ENCODE measurements around the gene CCT7. TPM values are rescaled to one million over a fixed set of nuclear protein-coding genes. Genes with fewer than 3 reads are reported as not detected.

CCT7 gene
- total RNA-seq, 2 experiments from 2014 or later = 362 to 449 TPM

- Mint-ChIP-seq H3K4me3 (peak within 1 kb of the TSS; percentile 88), H3K9me3 (ENCODE audit: low read depth) (no peaks in the 10 kb centered on the region), H3K36me3 (peaks cover 11% of the 10 kb centered on the region), H3K27ac (peak within 1 kb of the TSS; percentile 89), H3K27me3 (no peaks in the 10 kb centered on the region), H3K4me1 (peaks cover 34% of the 10 kb centered on the region)
- DNase-seq = peak; percentile 99
- peak; percentile 91 for ATAC-seq
- CTCF ChIA-PET = interaction anchor here (0.8 to 7.2 kb wide), 10 partner anchors 10 to 887 kb away, joined by 3 to 56 read pairs (median 4); partner anchors contain the start of genes EGR4, FBXO41 and SMYD5
These were observed 765 bp upstream of the CCT7 start, which contains the start of gene PRADC1 for GRCh38 chr2:73233154-73233931. TSS of gene PRADC1 (minus strand) at chr2:73233239. CDS start at chr2:73233160, 79 bp downstream.

GRCh38 chr2:73235315-73236028 is 1.4 kb downstream of the CCT7 start:
- CTCF ChIA-PET = interaction anchor here (0.9 to 7.2 kb wide), 5 partner anchors 10 to 58 kb away, joined by 3 to 56 read pairs (median 6); partner anchors contain the start of genes EGR4 and SMYD5
- Mint-ChIP-seq H3K27ac (peak overlapping the region; percentile 89), H3K36me3 (peaks cover 13% of the 10 kb centered on the region), H3K9me3 (ENCODE audit: low read depth) (no peaks in the 10 kb centered on the region), H3K4me1 (peaks cover 49% of the 10 kb centered on the region), H3K27me3 (no peaks in the 10 kb centered on the region), H3K4me3 (peak overlapping the region; percentile 88)
- no peak for DNase-seq
- ATAC-seq = no peak

- Mint-ChIP-seq H3K9me3 (ENCODE audit: low read depth) (no peaks in the 10 kb centered on the region), H3K27ac (peak overlapping the region; percentile 53), H3K36me3 (peaks cover 17% of the 10 kb centered on the region), H3K4me3 (no peak overlapping the region), H3K27me3 (no peaks in the 10 kb centered on the region), H3K4me1 (peaks cover 47% of the 10 kb centered on the region)
- CTCF ChIA-PET = interaction anchor here (5.4 to 7.2 kb wide), 2 partner anchors 25 to 54 kb away, joined by 54 to 56 read pairs; partner anchors contain the start of genes EGR4 and SMYD5
- ATAC-seq = no peak
- DNase-seq = no peak
These were observed 3.1 kb downstream of the CCT7 start for GRCh38 chr2:73237168-73237567.

GRCh38 chr2:73238149-73238548 is 4.0 kb downstream of the CCT7 start:
- H3K27ac Mint-ChIP-seq = no peak overlapping the region
- ATAC-seq (no peak), DNase-seq (no peak)
- H3K27me3 Mint-ChIP-seq = no peaks in the 10 kb centered on the region
- H3K4me1 Mint-ChIP-seq = peaks cover 49% of the 10 kb centered on the region
- CTCF ChIA-PET = interaction anchor here (1.0 to 7.2 kb wide), 5 partner anchors 26 to 52 kb away, joined by 3 to 54 read pairs (median 5); partner anchors contain the start of genes FBXO41 and SMYD5
- H3K36me3 Mint-ChIP-seq = peaks cover 22% of the 10 kb centered on the region
- H3K9me3 Mint-ChIP-seq (ENCODE audit: low read depth) = no peaks in the 10 kb centered on the region
- H3K4me3 Mint-ChIP-seq = no peak overlapping the region

GRCh38 chr2:73238976-73239375 is 4.9 kb downstream of the CCT7 start:
- H3K4me3 Mint-ChIP-seq = no peak overlapping the region
- no peaks in the 10 kb centered on the region for H3K27me3 Mint-ChIP-seq
- H3K27ac Mint-ChIP-seq = peak overlapping the region; percentile 36
- H3K36me3 Mint-ChIP-seq = peaks cover 26% of the 10 kb centered on the region
- peaks cover 54% of the 10 kb centered on the region for H3K4me1 Mint-ChIP-seq
- CTCF ChIA-PET = interaction anchor here (0.9 to 3.3 kb wide), 5 partner anchors 26 to 82 kb away, joined by 3 to 11 read pairs (median 4); partner anchors contain the start of gene FBXO41
- DNase-seq (no peak), ATAC-seq (no peak)
- H3K9me3 Mint-ChIP-seq (ENCODE audit: low read depth) = no peaks in the 10 kb centered on the region

DNA sequence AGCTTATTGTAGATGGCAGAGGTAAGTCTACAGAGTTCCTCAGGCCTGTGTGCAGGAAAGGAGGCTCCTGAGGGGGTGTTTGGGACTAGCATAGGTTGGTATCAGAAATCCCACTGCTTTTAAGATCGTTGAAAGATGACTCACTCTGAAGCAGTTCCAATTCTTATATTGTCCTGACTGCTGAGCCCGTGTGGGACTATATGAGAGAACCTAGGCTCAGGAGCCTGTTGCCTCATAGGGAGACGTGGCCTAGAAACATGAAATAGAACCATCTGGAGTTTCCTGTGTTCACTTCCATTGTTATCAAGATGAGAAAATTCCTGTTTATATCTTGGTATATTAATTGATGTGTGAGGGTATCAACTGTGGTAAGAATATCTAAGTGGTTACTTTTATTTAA is 5.7 kb downstream of the CCT7 start:
- H3K27ac Mint-ChIP-seq = no peak overlapping the region
- H3K36me3 Mint-ChIP-seq = peaks cover 29% of the 10 kb centered on the region
- H3K4me3 Mint-ChIP-seq = no peak overlapping the region
- H3K9me3 Mint-ChIP-seq (ENCODE audit: low read depth) = no peaks in the 10 kb centered on the region
- H3K4me1 Mint-ChIP-seq = peaks cover 61% of the 10 kb centered on the region
- CTCF ChIA-PET = interaction anchor here (1.5 to 3.3 kb wide), 3 partner anchors 45 to 63 kb away, joined by 4 to 11 read pairs (median 4); partner anchors contain the start of gene FBXO41
- DNase-seq (no peak), ATAC-seq (no peak)
- no peaks in the 10 kb centered on the region for H3K27me3 Mint-ChIP-seq

DNA sequence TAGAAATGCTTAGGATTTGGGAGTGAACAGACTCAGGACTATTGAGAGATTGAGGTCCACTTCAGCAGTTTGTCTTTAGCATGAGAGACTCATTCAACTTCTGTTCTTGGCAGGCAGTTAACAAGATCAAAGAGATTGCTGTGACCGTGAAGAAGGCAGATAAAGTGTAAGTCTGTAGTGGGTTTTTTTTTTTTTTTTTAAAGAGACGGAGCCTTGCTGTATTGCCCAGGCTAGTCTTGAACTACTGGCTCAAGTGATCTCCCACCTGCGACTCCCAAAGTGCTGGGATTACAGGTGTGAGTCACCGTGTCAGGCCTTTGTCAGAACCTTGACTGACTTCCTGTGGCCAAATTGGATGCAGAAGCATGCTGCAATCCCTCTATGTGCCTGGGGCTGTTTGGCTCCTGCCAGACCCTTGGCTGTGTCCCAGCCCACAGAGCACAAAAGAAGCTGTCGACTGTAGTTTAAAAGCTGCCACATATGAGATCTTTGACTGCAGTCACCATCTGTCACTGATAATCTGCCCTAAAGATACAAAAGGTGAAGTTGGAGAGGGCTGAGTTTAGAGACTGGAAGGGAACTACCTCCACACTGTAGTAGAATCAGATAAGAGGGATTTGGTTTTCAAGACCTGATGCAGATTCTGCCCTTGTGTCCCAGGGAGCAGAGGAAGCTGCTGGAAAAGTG is 9.9 kb downstream of the CCT7 start:
- CTCF ChIA-PET = interaction anchor here (0.7 to 2.1 kb wide), 3 partner anchors 9 to 31 kb away, joined by 3 to 6 read pairs (median 5); partner anchors contain the start of genes CCT7 and PRADC1
- no peak overlapping the region for H3K4me3 Mint-ChIP-seq
- peaks cover 50% of the 10 kb centered on the region for H3K36me3 Mint-ChIP-seq
- no peaks in the 10 kb centered on the region for H3K9me3 Mint-ChIP-seq (ENCODE audit: low read depth)
- H3K4me1 Mint-ChIP-seq = peaks cover 34% of the 10 kb centered on the region
- peak overlapping the region; percentile 66 for H3K27ac Mint-ChIP-seq
- DNase-seq (no peak), ATAC-seq (no peak)
- H3K27me3 Mint-ChIP-seq = no peaks in the 10 kb centered on the region

GRCh38 chr2:73244580-73244979 is 10.5 kb downstream of the CCT7 start:
- DNase-seq (no peak), ATAC-seq (peak; percentile 80)
- Mint-ChIP-seq H3K9me3 (ENCODE audit: low read depth) (no peaks in the 10 kb centered on the region), H3K27ac (peak overlapping the region; percentile 66), H3K36me3 (peaks cover 51% of the 10 kb centered on the region), H3K27me3 (no peaks in the 10 kb centered on the region), H3K4me1 (peaks cover 29% of the 10 kb centered on the region), H3K4me3 (no peak overlapping the region)
- CTCF ChIA-PET = interaction anchor here (0.6 to 2.1 kb wide), 6 partner anchors 9 to 46 kb away, joined by 3 to 6 read pairs (median 4); partner anchors contain the start of genes CCT7 and PRADC1

DNA sequence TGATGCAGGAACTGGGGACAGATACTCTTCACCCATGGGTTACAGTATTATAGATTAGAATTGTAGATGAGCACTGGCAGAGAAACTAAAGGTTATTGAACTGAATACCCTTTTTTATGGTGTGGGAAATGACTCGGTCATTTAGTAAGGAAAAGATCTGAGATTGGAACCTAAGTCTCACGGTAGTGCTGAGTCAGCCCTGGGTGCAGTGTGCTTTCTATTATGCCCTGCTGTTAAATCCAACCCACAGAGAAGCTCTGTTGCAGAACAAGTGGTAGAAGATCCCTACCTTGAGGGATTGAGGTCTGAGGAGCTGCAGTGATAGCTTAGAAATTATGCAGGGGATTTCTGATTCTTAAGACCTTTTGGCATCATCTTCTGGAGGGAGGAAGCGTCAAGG is 12.7 kb downstream of the CCT7 start:
- Mint-ChIP-seq H3K36me3 (peaks cover 62% of the 10 kb centered on the region), H3K27me3 (no peaks in the 10 kb centered on the region), H3K9me3 (ENCODE audit: low read depth) (no peaks in the 10 kb centered on the region), H3K4me1 (peaks cover 25% of the 10 kb centered on the region), H3K27ac (peak overlapping the region; percentile 12), H3K4me3 (no peak overlapping the region)
- DNase-seq = no peak
- ATAC-seq = no peak
- CTCF ChIA-PET = interaction anchor here (0.9 to 1.0 kb wide), 2 partner anchors 42 to 70 kb away, joined by 3 read pairs; no protein-coding TSS in a partner anchor

DNA sequence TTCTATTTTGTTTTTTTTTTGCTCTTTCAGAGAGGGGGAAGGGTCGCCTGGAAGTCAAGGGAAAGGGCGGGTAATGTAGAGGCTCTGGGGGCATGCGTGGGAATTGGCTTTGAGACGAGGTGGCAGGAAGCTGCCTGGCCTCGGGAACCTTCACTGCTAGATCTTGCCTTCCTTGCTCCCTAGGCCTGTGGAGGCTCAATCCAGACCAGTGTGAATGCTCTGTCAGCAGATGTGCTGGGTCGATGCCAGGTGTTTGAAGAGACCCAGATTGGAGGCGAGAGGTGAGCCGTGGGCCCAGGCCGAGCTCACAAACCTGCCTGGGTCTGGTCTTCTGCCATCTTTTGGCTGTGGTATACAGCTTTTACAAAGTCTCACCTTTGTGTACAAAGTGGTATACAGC is 15.5 kb downstream of the CCT7 start:
- no peak overlapping the region for H3K4me3 Mint-ChIP-seq
- no peak overlapping the region for H3K27ac Mint-ChIP-seq
- no peaks in the 10 kb centered on the region for H3K9me3 Mint-ChIP-seq (ENCODE audit: low read depth)
- H3K27me3 Mint-ChIP-seq = no peaks in the 10 kb centered on the region
- ATAC-seq (no peak), DNase-seq (no peak)
- H3K36me3 Mint-ChIP-seq = peaks cover 61% of the 10 kb centered on the region
- CTCF ChIA-PET = no interaction called here
- peaks cover 7% of the 10 kb centered on the region for H3K4me1 Mint-ChIP-seq

DNA sequence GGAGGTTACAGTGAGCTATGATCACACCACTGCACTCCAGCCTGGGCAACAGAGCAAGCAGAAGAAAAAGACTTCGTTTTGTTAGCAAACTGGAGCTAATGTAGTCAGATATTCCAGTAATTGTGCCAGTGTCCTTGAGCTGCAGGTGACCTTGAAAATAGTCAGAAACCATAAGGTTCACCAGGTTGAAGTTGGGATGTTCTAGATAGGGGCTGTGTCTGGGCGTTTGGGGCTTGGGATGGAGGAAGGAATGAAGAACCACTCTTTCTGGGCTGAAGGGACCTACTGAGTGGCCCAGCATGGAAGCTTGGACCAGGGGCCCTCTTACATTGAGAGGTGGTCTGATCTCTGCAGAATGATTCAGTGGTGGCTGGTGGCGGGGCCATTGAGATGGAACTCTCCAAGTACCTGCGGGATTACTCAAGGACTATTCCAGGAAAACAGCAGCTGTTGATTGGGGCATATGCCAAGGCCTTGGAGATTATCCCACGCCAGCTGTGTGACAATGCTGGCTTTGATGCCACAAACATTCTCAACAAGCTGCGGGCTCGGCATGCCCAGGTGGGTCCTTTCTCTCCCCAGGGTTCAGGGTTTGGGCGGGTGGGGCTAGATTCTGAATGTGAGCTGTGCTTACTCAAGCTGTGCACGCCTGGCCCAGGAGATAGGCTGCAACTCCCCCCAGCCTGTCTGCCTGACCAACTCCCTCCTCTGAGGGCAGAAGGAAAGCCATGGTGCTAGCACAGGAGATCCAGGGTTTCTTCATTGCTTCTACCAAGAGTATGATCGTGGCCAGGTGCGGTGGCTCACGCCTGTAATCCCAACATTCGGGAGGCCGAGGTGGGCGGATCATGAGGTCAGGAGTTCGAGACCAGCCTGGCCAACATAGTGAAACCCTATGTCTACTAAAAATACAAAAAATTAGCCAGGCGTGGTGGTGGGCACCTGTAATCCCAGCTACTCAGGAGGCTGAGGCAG is 17.1 kb downstream of the CCT7 start:
- Mint-ChIP-seq H3K36me3 (peaks cover 54% of the 10 kb centered on the region), H3K4me1 (no peaks in the 10 kb centered on the region), H3K4me3 (no peak overlapping the region), H3K9me3 (ENCODE audit: low read depth) (no peaks in the 10 kb centered on the region), H3K27ac (no peak overlapping the region), H3K27me3 (no peaks in the 10 kb centered on the region)
- CTCF ChIA-PET = interaction anchor here (0.9 kb wide), 1 partner anchor 39 kb away, joined by 3 read pairs; no protein-coding TSS in a partner anchor
- DNase-seq = no peak
- ATAC-seq = no peak

Data from activated CD8-positive, alpha-beta memory T cell treated with anti-CD3 and anti-CD28 coated beads, Interleukin-2, amount 10 ng/mL, durations not matched to agents 7 days and 5 days (primary cell).